Germinal center (tissue), 1 donor: ENCODE data around the gene HPSE2.

Experiments used
- DNase-seq: peaks from one replicate; pipeline ENCODE4 v3.0.0; 2012; ENCODE audit warnings: mixed read lengths, low spot score

HPSE2 gene

DNA sequence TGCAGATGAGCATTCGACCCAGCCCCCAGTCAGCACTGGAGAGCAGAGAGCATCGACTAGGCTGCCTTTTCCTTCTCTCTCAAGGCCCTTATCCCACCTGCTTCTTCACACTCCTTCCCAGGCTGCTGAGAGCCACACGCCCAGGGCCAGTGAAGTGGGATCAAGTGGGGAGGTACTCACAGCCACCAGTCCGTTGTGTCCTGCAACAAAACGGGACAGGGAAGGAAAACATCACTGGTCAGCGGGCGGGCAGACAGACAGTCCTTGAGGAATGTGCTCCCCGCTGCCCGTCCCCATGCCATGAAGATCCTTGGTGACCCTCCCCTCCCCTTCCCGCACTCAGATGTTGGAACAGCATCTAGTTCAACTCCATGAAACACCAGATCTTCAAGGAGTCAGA lies 824.9 kb downstream of the HPSE2 start:
- DNase-seq = no peak

DNA sequence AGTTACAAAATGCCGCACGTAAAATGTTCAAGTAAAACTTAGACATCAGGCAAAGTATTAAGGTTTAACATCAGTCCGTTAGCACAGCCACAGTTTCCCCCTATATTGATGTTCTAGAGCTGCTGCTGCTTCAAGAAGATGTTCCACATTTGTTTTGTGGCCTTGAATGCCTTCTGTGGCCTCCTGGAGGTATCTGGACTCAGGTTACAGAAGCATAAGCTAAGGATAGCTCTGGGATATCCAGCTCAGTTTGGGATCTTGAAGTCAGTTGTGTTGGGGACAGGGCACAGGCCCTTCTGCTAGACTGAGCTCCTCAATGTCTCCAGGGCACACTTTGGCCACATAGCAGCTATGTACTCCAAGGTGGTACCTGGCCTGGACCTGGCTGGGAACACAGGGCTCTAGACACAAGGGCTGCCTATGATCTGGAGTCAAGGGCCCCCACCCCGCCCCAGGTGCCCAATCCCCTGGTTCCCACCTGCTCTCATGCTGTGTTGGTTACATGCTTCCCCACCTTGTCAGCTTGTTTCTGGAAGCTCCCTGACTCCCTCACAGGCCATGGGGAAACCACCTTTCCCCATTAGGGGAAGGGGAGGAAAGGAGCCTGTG lies 825.4 kb downstream of the HPSE2 start:
- DNase-seq = no peak

DNA sequence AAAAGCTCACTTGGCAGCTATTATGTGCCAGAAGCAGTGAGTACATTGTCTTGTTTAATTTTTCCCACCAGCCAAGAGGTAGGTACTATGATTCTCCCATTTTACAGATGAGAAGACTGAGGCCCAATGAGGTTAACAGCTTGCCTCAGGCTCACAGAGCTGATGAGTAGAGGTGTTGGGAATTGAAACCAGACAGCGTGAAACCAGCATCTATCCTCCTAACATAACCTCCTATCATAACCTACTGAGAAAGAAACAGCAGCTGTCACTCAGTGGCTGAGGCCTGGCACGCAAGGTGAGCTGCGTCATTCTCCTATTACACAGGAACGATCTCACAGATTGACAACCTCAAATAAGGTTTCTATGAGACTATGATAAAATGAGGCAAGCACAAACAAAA lies 826.9 kb downstream of the HPSE2 start:
- no peak for DNase-seq

- DNase-seq = no peak
These were observed 827.9 kb downstream of the HPSE2 start for GRCh38 chr10:98407744-98408241.
